GM12874 (cell line): Measurements from ENCODE around the gene SLC16A10.

Source experiments
- TF ChIP-seq, protein P1 (sequence below): IDR thresholded peaks from 2 replicates; pipeline ENCODE4 v1.5.1; 2011; ENCODE audit warnings: low read depth, mild to moderate bottlenecking, control low read depth, low read length, moderate library complexity; ENCODE audit not compliant: insufficient read depth

Gene SLC16A10

DNA sequence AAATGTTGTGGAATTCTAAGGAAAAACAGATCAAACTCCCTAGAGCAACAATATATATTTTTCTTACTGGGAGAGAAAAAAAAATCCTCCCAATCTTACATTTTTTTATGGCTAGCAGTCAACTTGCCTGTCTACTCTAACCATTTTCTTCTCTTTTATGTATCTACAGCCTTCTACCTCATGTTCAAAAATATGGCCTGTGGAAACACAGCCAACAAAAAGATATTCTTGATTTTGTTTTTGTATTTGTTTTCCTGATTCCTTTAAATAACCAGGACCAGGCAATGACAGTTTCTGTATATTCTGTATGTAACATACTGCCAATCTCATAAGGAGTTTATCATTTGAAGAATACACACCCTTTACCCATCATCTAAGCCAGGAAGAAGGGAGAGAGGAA lies 13.0 kb upstream of the SLC16A10 start:
- TF ChIP-seq, protein P1, sequence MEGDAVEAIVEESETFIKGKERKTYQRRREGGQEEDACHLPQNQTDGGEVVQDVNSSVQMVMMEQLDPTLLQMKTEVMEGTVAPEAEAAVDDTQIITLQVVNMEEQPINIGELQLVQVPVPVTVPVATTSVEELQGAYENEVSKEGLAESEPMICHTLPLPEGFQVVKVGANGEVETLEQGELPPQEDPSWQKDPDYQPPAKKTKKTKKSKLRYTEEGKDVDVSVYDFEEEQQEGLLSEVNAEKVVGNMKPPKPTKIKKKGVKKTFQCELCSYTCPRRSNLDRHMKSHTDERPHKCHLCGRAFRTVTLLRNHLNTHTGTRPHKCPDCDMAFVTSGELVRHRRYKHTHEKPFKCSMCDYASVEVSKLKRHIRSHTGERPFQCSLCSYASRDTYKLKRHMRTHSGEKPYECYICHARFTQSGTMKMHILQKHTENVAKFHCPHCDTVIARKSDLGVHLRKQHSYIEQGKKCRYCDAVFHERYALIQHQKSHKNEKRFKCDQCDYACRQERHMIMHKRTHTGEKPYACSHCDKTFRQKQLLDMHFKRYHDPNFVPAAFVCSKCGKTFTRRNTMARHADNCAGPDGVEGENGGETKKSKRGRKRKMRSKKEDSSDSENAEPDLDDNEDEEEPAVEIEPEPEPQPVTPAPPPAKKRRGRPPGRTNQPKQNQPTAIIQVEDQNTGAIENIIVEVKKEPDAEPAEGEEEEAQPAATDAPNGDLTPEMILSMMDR: no peak

DNA sequence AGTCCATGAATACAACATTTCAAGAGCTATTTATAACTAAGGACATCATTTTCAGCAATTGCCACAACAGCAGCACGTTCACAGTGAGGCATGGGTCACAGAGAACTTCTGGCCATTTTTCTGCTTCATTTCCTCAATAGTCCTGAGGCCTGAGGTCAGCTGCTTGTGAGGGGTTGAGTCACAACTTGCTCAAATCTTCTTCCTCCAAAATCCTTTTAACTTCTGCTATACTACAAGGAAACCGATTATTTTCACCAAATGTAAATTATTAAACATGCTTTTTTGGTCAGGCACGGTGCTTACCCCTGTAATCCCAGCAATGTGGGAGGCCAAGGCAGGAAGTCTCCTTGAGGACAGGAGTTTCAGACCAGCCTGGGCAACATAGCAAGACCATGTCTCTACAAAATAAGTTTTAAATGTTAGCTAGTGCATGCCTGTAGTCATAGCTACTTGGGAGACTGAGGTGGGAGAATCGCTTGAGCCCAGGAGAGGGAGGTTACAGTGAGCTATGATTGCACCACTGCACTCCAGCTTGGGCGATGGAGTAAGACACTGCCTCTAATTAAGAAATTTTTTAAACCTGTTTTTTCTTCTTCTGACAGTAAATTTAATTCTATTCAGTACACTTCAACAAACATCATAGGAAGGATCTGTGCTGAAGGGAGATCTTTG lies 11.1 kb upstream of the SLC16A10 start:
- TF ChIP-seq, protein P1: no peak

DNA sequence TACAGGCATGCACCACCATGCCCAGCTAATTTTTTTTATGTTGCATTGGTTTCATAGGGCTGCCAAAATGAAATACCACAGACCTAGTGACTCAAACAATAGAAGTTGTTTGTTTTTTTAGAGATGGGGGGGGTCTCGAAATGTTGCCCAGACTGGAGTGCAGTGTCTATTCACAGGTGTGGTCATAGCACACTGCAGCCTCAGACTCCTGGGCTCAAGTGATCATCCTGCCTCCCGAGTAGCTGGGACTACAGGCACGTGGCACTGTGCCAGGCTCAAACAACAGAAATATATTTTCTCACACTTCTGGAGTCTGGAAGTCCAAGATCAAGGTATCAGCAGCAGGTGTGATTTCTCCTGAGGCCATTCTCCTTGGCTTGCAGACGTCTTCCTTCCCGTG lies 6.6 kb upstream of the SLC16A10 start:
- TF ChIP-seq, protein P1: no peak

DNA sequence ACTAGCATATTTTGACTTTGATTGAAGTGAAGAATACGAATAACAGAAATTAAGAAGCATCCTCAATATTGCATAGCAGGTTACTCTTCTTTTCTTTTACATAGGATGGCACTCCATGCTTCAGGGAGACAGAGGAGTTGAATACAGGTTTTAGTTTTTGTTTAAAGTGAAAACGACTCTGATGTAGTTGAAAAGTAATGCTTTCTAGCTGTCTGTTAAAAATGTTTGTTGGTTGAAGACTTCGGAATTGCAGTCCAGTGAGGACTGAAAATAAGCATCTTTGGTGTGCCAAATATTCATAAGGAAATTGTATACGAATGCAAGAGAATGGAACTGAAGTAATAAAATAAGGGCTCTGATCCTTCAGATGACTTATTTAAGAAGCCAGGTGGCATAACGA lies 618 bp upstream of the SLC16A10 start:
- TF ChIP-seq, protein P1: no peak

DNA sequence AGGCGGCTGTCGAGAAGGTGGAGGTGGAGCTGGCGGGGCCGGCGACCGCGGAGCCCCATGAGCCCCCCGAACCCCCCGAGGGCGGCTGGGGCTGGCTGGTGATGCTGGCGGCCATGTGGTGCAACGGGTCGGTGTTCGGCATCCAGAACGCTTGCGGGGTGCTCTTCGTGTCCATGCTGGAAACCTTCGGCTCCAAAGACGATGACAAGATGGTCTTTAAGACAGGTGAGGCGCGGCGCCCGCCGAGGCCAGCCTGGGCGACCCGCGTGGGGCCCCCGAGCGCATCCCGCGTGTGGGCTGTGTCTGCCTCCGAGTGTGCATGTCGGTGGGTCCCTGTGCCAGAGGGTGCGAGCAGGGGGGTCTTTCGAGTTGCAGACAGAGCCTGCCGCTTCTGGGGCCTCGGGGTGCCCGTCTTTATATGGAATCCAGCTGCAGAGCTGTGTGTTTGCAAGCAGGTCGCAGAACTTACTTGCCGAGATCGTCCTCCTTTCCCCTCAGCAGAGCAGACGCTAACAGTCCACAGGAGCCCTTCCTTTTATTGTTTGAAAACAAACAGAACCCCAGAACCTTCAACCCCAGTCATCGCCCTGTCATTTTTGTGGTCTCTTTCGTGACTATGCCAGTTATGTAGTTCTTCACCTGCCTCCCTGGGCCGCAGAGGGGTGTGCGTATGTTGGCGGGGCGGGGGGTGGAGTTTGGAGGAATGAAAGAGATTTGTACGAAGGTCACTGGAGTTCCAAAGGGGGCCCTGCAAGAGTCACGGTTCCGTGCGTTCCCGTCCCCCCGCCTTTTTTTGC lies 766 bp downstream of the SLC16A10 start:
- TF ChIP-seq, protein P1: no peak

DNA sequence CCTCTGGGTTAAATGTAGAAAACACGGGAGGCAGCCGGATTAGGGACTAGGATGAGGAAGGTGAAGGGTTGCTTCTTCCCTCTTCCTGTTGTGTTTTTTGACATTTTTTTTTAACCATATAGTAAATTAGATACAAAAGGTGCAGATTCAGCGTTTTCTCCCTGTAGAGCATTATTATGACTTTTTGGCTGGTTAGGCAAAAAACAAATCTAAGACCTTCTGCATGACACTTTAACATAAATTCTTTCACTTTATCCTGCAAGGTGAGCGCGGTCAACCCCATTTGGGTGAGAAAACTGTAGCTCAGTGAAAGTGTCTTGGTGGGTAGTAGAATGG lies 1.3 kb downstream of the SLC16A10 start:
- TF ChIP-seq, protein P1: no peak

DNA sequence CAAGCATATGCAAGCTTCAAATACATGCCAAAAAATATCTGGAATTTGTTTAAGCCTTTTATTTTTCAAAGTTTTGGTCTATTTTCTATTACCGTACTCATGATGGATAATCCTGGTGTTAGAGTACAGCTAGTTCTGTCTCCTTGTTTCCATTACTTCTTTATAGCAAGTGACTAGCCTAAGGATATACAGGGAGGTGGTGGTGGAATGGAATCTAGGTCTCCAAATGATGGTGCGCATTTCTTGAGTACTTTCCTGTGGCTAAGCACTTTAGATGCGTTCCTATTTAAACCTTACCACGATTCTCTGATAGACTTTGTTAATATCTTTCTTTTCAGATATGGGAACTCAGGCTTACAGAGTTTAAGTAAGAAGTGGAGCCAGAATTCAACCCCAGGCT lies 3.5 kb downstream of the SLC16A10 start:
- TF ChIP-seq, protein P1: no peak
